GM23338 (cell line): ENCODE measurements around the gene KCNMA1. TPM values are rescaled to one million over a fixed set of nuclear protein-coding genes. Genes with fewer than 3 reads are reported as not detected.

Experiments used
- ATAC-seq: fragments of 200-7000 bp; cut with Tn5 transposase; 3 replicates; pipeline ENCODE4 v1.9.1; 2020
- DNase-seq: peaks from one replicate; pipeline ENCODE4 v3.0.0-alpha.2; 2015; ENCODE audit warnings: low spot score
- H2AFZ ChIP-seq: fragments of 200-600 bp; sonication (generic); 2 replicates; pipeline ENCODE4 v1.8.0; 2016; ENCODE audit warnings: antibody characterized with exemption, mild to moderate bottlenecking, moderate library complexity
- H3F3A ChIP-seq: fragments of 200-600 bp; sonication (generic); replicated peaks from 2 replicates; pipeline ENCODE4 v1.8.0; 2017; ENCODE audit warnings: antibody characterized with exemption, mixed run types, low read depth
- H3K27ac ChIP-seq: fragments of 200-600 bp; sonication (generic); 2 replicates; pipeline ENCODE4 v1.6.1; 2016; ENCODE audit warnings: low read depth
- H3K27me3 ChIP-seq: fragments of 200-600 bp; sonication (generic); 2 replicates; pipeline ENCODE4 v1.8.0; 2016; ENCODE audit warnings: mild to moderate bottlenecking, mixed run types, moderate library complexity; ENCODE audit not compliant: insufficient read depth
- H3K36me3 ChIP-seq: fragments of 200-600 bp; sonication (generic); 2 replicates; pipeline ENCODE4 v1.8.0; 2016; ENCODE audit warnings: mild to moderate bottlenecking; ENCODE audit not compliant: insufficient read depth
- H3K4me1 ChIP-seq: fragments of 200-600 bp; sonication (generic); 2 replicates; pipeline ENCODE4 v1.8.0; 2016; ENCODE audit warnings: mild to moderate bottlenecking, moderate library complexity; ENCODE audit not compliant: insufficient read depth
- H3K4me2 ChIP-seq: fragments of 200-600 bp; sonication (generic); 2 replicates; pipeline ENCODE4 v1.7.1; 2017; ENCODE audit warnings: mixed run types
- H3K4me3 ChIP-seq: fragments of 200-600 bp; sonication (generic); 2 replicates; pipeline ENCODE4 v1.6.1; 2016; ENCODE audit warnings: mixed run types
- H3K79me2 ChIP-seq: fragments of 200-600 bp; sonication (generic); replicated peaks from 2 replicates; pipeline ENCODE4 v1.8.0; 2017; ENCODE audit warnings: mild to moderate bottlenecking; ENCODE audit not compliant: insufficient read depth
- H3K9me2 ChIP-seq: fragments of 200-600 bp; sonication (generic); 2 replicates; pipeline ENCODE4 v1.8.0; 2017; ENCODE audit not compliant: insufficient read depth
- H4K20me1 ChIP-seq: fragments of 200-600 bp; sonication (generic); replicated peaks from 2 replicates; pipeline ENCODE4 v1.8.0; 2017; ENCODE audit warnings: mild to moderate bottlenecking; ENCODE audit not compliant: insufficient read depth
- H3K27ac Mint-ChIP-seq: 2 replicates; pipeline ENCODE4 v1.8.0; 2020; ENCODE audit warnings: inconsistent platforms, mild to moderate bottlenecking, moderate library complexity, mixed read lengths
- H3K27me3 Mint-ChIP-seq: 3 replicates; pipeline ENCODE4 v1.8.0; 2022; ENCODE audit warnings: low read depth, mild to moderate bottlenecking, moderate library complexity, mixed read lengths, inconsistent platforms; ENCODE audit not compliant: insufficient read depth, poor library complexity
- H3K36me3 Mint-ChIP-seq: 3 replicates; pipeline ENCODE4 v1.8.0; 2021; ENCODE audit warnings: low read depth, mild to moderate bottlenecking, inconsistent platforms, moderate library complexity, mixed read lengths
- H3K4me1 Mint-ChIP-seq: 3 replicates; pipeline ENCODE4 v1.8.0; 2020; ENCODE audit warnings: mild to moderate bottlenecking, inconsistent platforms, mixed read lengths
- H3K4me3 Mint-ChIP-seq: 3 replicates; pipeline ENCODE4 v1.8.0; 2021; ENCODE audit warnings: moderate library complexity, mild to moderate bottlenecking, inconsistent platforms, mixed read lengths
- H3K9me3 Mint-ChIP-seq: 3 replicates; pipeline ENCODE4 v1.8.0; 2020; ENCODE audit warnings: moderate library complexity, mild to moderate bottlenecking, inconsistent platforms, mixed read lengths
- CREB1 ChIP-seq: fragments of 250-450 bp; sonication (Bioruptor Pico); IDR thresholded peaks from 2 replicates; pipeline ENCODE4 v1.5.0; 2020; ENCODE audit warnings: low read depth, mild to moderate bottlenecking, moderate library complexity
- ETS1 ChIP-seq: IDR thresholded peaks from 2 replicates; pipeline ENCODE4 v1.6.1; 2016; ENCODE audit warnings: antibody characterized with exemption
- EZH2 ChIP-seq: fragments of 200-600 bp; sonication (generic); IDR thresholded peaks from one replicate; pipeline ENCODE4 v1.8.0; 2017; ENCODE audit warnings: antibody characterized with exemption, mild to moderate bottlenecking, low read depth; ENCODE audit not compliant: unreplicated experiment
- REST ChIP-seq: IDR thresholded peaks from one replicate; pipeline ENCODE4 v1.6.1; 2018; ENCODE audit warnings: antibody characterized with exemption; ENCODE audit not compliant: unreplicated experiment
- STAT1 ChIP-seq: IDR thresholded peaks from one replicate; pipeline ENCODE4 v1.6.1; 2016; ENCODE audit warnings: antibody characterized with exemption; ENCODE audit not compliant: unreplicated experiment
- ZNF462 ChIP-seq: fragments of 250-450 bp; sonication (Bioruptor Pico); IDR thresholded peaks from 2 replicates; pipeline ENCODE4 v1.5.0; 2020; ENCODE audit warnings: mild to moderate bottlenecking, moderate library complexity
- polyA plus RNA-seq: library from polyadenylated mRNA; unstranded; fragments of >200 nt; fragmentation: Nextera tagmentation; extraction: Ambion mirVana; gene quantifications from 2 replicates; pipeline ENCODE4 v1.2.1, GENCODE V29; 2016
- total RNA-seq: library from RNA; depleted of rRNA; stranded (reverse); fragments of >200 nt; shearing (Covaris generic); gene quantifications from 2 replicates; pipeline ENCODE4 v1.2.3, GENCODE V29; 2014

KCNMA1 gene
- total and polyA plus RNA-seq, 2 experiments from 2014 or later, result 8.2 to 9.0 TPM

- no peak overlapping the region for H3K4me3 Mint-ChIP-seq
- H3K4me1 ChIP-seq, result no peaks in the 10 kb centered on the region
- no peak overlapping the region for H3K27ac ChIP-seq
- H3K4me2 ChIP-seq, result no peak overlapping the region
- H2AFZ ChIP-seq, result no peak overlapping the region
- no peaks in the 10 kb centered on the region for H3K36me3 Mint-ChIP-seq
- H4K20me1 ChIP-seq, result no peaks in the 10 kb centered on the region
- DNase-seq (no peak), ATAC-seq (no peak)
- no peaks in the 10 kb centered on the region for H3K27me3 Mint-ChIP-seq
- H3K9me3 Mint-ChIP-seq, result no peaks in the 10 kb centered on the region
- H3K9me2 ChIP-seq, result peaks cover 8% of the 10 kb centered on the region; the same call in 1 of the 2 replicates
- no peak for TF ChIP-seq REST
- H3K79me2 ChIP-seq, result no peaks in the 10 kb centered on the region
- H3K27me3 ChIP-seq, result no peaks in the 10 kb centered on the region
- no peak overlapping the region for H3K4me3 ChIP-seq
- no peaks in the 10 kb centered on the region for H3K4me1 Mint-ChIP-seq
- no peak overlapping the region for H3K27ac Mint-ChIP-seq
- no peaks in the 10 kb centered on the region for H3K36me3 ChIP-seq
- H3F3A ChIP-seq, result no peaks in the 10 kb centered on the region
Measured at GRCh38 chr10:77090381-77091356, 546.9 kb downstream of the KCNMA1 start.

- peaks cover 9% of the 10 kb centered on the region for H3K4me1 ChIP-seq
- H4K20me1 ChIP-seq, result no peaks in the 10 kb centered on the region
- no peak overlapping the region for H2AFZ ChIP-seq
- no peak overlapping the region for H3K27ac ChIP-seq
- no peaks in the 10 kb centered on the region for H3K36me3 Mint-ChIP-seq
- no peak overlapping the region for H3K4me2 ChIP-seq
- H3K4me3 Mint-ChIP-seq, result no peak overlapping the region
- no peaks in the 10 kb centered on the region for H3F3A ChIP-seq
- no peak overlapping the region for H3K4me3 ChIP-seq
- peaks cover 4% of the 10 kb centered on the region for H3K27me3 Mint-ChIP-seq
- ATAC-seq, result no peak
- peaks cover 8% of the 10 kb centered on the region; the same call in 1 of the 2 replicates for H3K9me2 ChIP-seq
- H3K27me3 ChIP-seq, result no peaks in the 10 kb centered on the region
- no peak for DNase-seq
- H3K36me3 ChIP-seq, result no peaks in the 10 kb centered on the region
- peaks cover 24% of the 10 kb centered on the region for H3K4me1 Mint-ChIP-seq
- H3K79me2 ChIP-seq, result no peaks in the 10 kb centered on the region
- no peaks in the 10 kb centered on the region for H3K9me3 Mint-ChIP-seq
- H3K27ac Mint-ChIP-seq, result no peak overlapping the region
- no peak for TF ChIP-seq CREB1
- TF ChIP-seq EZH2, result no peak
- TF ChIP-seq ETS1, result no peak
- no peak for TF ChIP-seq STAT1
- TF ChIP-seq ZNF462 (CRISPR knock-in tag), result no peak
Measured at GRCh38 chr10:77087366-77087765, 550.2 kb downstream of the KCNMA1 start.
